ENCODE measurements around the gene TGM1. TPM values are rescaled to one million over a fixed set of nuclear protein-coding genes. Genes with fewer than 3 reads are reported as not detected.

TGM1 gene
- total RNA-seq, 1 experiment from 2014 or later = 26.2 TPM

DNA sequence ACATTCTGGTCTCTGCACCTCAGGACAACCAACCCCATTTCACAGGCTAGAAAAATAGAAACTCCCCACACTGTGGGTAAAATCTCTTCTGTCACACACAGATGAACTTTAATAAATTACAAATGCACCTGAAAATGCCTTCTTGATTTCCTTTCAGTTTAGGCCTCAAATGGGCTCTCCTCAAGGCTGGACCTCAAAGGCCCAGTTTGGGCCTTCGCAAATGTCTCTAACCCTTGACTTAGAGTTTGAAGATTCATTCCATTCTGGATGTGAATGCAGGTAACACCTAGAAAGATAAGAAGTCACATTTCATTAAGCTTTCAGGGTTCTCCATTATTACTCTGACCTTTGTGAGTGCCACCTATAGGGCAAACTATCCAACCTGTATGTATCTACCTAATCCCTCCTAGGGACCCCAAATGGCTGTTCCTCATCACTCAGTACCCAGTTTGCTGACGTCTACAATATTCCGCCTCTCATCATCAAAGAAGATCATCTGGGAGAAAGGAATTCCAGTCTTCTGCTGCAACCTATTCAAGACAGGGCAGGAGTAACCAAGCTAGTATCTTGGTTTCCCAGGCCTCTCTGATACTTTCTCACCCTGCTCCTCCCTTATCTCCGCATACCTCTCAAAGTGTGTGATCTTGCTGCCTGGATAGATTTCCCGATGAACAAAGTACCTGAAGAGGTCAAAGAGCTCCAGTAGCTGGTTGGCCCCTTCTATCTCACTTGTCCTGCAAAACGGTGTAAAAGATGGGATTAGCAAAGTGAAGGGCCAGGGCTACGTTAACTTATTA, 48.9 kb downstream of the TGM1 start:
- no peaks in the 10 kb centered on the region for H3K27me3 Mint-ChIP-seq (ENCODE audit: insufficient read depth, unreplicated experiment)
- ChIA-PET POLR2A (interaction anchor here (0.7 to 5.9 kb wide), 29 partner anchors 10 to 217 kb away, joined by 3 to 69 read pairs (median 6); partner anchors contain the start of genes DCAF11, DHRS1, GMPR2 and IPO4), CTCF (interaction anchor here (0.5 to 4.2 kb wide), 15 partner anchors 14 to 223 kb away, joined by 3 to 32 read pairs (median 4); partner anchors contain the start of genes CIDEB, GMPR2, IRF9 and NEDD8)
- H3K9me3 Mint-ChIP-seq (ENCODE audit: unreplicated experiment) = no peaks in the 10 kb centered on the region
- BruUV-seq (replicated peaks) = TSS peak; percentile 79
- TF ChIP-seq, protein P1, sequence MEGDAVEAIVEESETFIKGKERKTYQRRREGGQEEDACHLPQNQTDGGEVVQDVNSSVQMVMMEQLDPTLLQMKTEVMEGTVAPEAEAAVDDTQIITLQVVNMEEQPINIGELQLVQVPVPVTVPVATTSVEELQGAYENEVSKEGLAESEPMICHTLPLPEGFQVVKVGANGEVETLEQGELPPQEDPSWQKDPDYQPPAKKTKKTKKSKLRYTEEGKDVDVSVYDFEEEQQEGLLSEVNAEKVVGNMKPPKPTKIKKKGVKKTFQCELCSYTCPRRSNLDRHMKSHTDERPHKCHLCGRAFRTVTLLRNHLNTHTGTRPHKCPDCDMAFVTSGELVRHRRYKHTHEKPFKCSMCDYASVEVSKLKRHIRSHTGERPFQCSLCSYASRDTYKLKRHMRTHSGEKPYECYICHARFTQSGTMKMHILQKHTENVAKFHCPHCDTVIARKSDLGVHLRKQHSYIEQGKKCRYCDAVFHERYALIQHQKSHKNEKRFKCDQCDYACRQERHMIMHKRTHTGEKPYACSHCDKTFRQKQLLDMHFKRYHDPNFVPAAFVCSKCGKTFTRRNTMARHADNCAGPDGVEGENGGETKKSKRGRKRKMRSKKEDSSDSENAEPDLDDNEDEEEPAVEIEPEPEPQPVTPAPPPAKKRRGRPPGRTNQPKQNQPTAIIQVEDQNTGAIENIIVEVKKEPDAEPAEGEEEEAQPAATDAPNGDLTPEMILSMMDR (IDR thresholded peaks at IDR 0.05; ENCODE audit: unreplicated experiment) = no peak
- H3K4me3 Mint-ChIP-seq (ENCODE audit: unreplicated experiment) = peak overlapping the region; percentile 96
- H3K27ac Mint-ChIP-seq (ENCODE audit: low read depth, unreplicated experiment) = peak overlapping the region; percentile 99
- H3K36me3 Mint-ChIP-seq (ENCODE audit: insufficient read depth, unreplicated experiment) = peaks cover 69% of the 10 kb centered on the region
- intact Hi-C loops (cut with micrococcal nuclease) = loop anchor here (2.0 kb wide), 1 partner anchor 25 kb away; the partner anchor contains the start of gene IPO4
- DNase-seq (ENCODE audit: unreplicated experiment) = no peak
- H3K4me1 Mint-ChIP-seq (ENCODE audit: insufficient read depth, unreplicated experiment) = peaks cover 20% of the 10 kb centered on the region

- Mint-ChIP-seq H3K36me3 (ENCODE audit: insufficient read depth, unreplicated experiment) (peaks cover 75% of the 10 kb centered on the region), H3K4me3 (ENCODE audit: unreplicated experiment) (peak within 1 kb of the TSS; percentile 96), H3K4me1 (ENCODE audit: insufficient read depth, unreplicated experiment) (peaks cover 20% of the 10 kb centered on the region), H3K9me3 (ENCODE audit: unreplicated experiment) (no peaks in the 10 kb centered on the region), H3K27me3 (ENCODE audit: insufficient read depth, unreplicated experiment) (no peaks in the 10 kb centered on the region), H3K27ac (ENCODE audit: low read depth, unreplicated experiment) (peak within 1 kb of the TSS; percentile 99)
- ChIA-PET POLR2A (interaction anchor here (0.6 to 5.9 kb wide), 31 partner anchors 10 to 217 kb away, joined by 3 to 69 read pairs (median 6); partner anchors contain the start of genes DCAF11, DHRS1, GMPR2 and IPO4), CTCF (interaction anchor here (0.6 to 4.2 kb wide), 10 partner anchors 13 to 224 kb away, joined by 3 to 32 read pairs (median 4); partner anchors contain the start of genes CIDEB, TINF2 and TM9SF1)
- TF ChIP-seq, protein P1 (IDR thresholded peaks at IDR 0.05; ENCODE audit: unreplicated experiment) = no peak
- peak; percentile 98 for DNase-seq (ENCODE audit: unreplicated experiment)
- no TSS peak for BruUV-seq (replicated peaks)
- intact Hi-C loops (cut with micrococcal nuclease) = loop anchor here (2.0 kb wide), 1 partner anchor 24 kb away; the partner anchor contains the start of gene IPO4
These were observed 49.8 kb downstream of the TGM1 start, which contains the start of gene CHMP4A for GRCh38 chr14:24212924-24213865. Gene CHMP4A, minus strand, starts transcription at chr14:24213488. Its CDS starts 49 bp downstream, at chr14:24213439.

DNA sequence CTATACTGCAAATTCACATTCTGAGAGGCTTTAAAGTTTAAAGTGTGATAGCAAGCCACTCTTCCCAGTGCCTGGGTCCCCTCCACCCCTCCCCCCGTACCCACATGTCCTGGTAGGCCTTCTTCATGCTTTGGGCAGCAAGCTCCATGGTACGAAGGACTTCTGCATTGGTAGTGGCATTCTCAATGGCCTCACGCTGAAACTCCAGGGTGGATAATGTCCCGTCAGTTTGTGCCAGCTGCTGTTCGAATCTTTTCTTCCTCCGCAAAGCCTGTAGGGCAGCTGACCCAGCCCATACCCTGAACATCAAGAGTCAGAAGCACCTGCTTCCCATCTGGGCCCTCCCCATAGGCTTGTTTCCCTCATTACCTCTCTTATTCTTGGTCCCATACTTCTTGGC, 51.7 kb downstream of the TGM1 start:
- ChIA-PET CTCF (interaction anchor here (1.1 kb wide), 1 partner anchor 26 kb away, joined by 4 read pairs; no protein-coding TSS in a partner anchor), POLR2A (interaction anchor here (0.6 to 5.9 kb wide), 7 partner anchors 16 to 933 kb away, joined by 3 to 68 read pairs (median 13); partner anchors contain the start of genes IPO4, IRF9, PSME2 and RNF31)
- no peak overlapping the region for H3K4me3 Mint-ChIP-seq (ENCODE audit: unreplicated experiment)
- H3K27me3 Mint-ChIP-seq (ENCODE audit: insufficient read depth, unreplicated experiment) = no peaks in the 10 kb centered on the region
- DNase-seq (ENCODE audit: unreplicated experiment) = no peak
- no peak overlapping the region for H3K27ac Mint-ChIP-seq (ENCODE audit: low read depth, unreplicated experiment)
- H3K9me3 Mint-ChIP-seq (ENCODE audit: unreplicated experiment) = no peaks in the 10 kb centered on the region
- TF ChIP-seq, protein P1 (IDR thresholded peaks at IDR 0.05; ENCODE audit: unreplicated experiment) = no peak
- no TSS peak for BruUV-seq (replicated peaks)
- peaks cover 18% of the 10 kb centered on the region for H3K4me1 Mint-ChIP-seq (ENCODE audit: insufficient read depth, unreplicated experiment)
- intact Hi-C loops (cut with micrococcal nuclease) = no loop called here
- peaks cover 72% of the 10 kb centered on the region for H3K36me3 Mint-ChIP-seq (ENCODE audit: insufficient read depth, unreplicated experiment)

Data from MCF 10A (cell line).